Measurements from ENCODE around the gene ZNF335. TPM values are rescaled to one million over a fixed set of nuclear protein-coding genes. Genes with fewer than 3 reads are reported as not detected.

The ZNF335 gene
- total RNA-seq, 1 experiment from 2014 or later = 26.9 TPM

GRCh38 chr20:46010491-46011391 lies 38.7 kb upstream of the ZNF335 start:
- no peak for DNase-seq (ENCODE audit: unreplicated experiment)
- intact Hi-C loops (cut with micrococcal nuclease) = no loop called here
- Mint-ChIP-seq H3K36me3 (ENCODE audit: insufficient read depth, unreplicated experiment) (peaks cover 7% of the 10 kb centered on the region), H3K4me1 (ENCODE audit: insufficient read depth, unreplicated experiment) (no peaks in the 10 kb centered on the region), H3K4me3 (ENCODE audit: unreplicated experiment) (no peak overlapping the region), H3K27ac (ENCODE audit: low read depth, unreplicated experiment) (no peak overlapping the region), H3K9me3 (ENCODE audit: unreplicated experiment) (no peaks in the 10 kb centered on the region), H3K27me3 (ENCODE audit: insufficient read depth, unreplicated experiment) (peaks cover 17% of the 10 kb centered on the region)
- no peak for TF ChIP-seq CTCF (IDR thresholded peaks at IDR 0.05; ENCODE audit: unreplicated experiment)
- no TSS peak for BruUV-seq (replicated peaks)
- ChIA-PET CTCF (interaction anchor here (0.6 to 4.7 kb wide), 3 partner anchors 10 to 34 kb away, joined by 3 to 146 read pairs (median 61); no protein-coding TSS in a partner anchor), POLR2A (no interaction called here)

- ChIA-PET POLR2A (no interaction called here), CTCF (interaction anchor here (1.0 to 1.9 kb wide), 3 partner anchors 10 to 78 kb away, joined by 3 to 8 read pairs (median 4); no protein-coding TSS in a partner anchor)
- H3K27me3 Mint-ChIP-seq (ENCODE audit: insufficient read depth, unreplicated experiment) = peaks cover 17% of the 10 kb centered on the region
- H3K4me3 Mint-ChIP-seq (ENCODE audit: unreplicated experiment) = no peak overlapping the region
- BruUV-seq (replicated peaks) = no TSS peak
- DNase-seq (ENCODE audit: unreplicated experiment) = no peak
- TF ChIP-seq CTCF (IDR thresholded peaks at IDR 0.05; ENCODE audit: unreplicated experiment) = no peak
- intact Hi-C loops (cut with micrococcal nuclease) = no loop called here
- no peak overlapping the region for H3K27ac Mint-ChIP-seq (ENCODE audit: low read depth, unreplicated experiment)
- no peaks in the 10 kb centered on the region for H3K9me3 Mint-ChIP-seq (ENCODE audit: unreplicated experiment)
- H3K36me3 Mint-ChIP-seq (ENCODE audit: insufficient read depth, unreplicated experiment) = peaks cover 7% of the 10 kb centered on the region
- no peaks in the 10 kb centered on the region for H3K4me1 Mint-ChIP-seq (ENCODE audit: insufficient read depth, unreplicated experiment)
Measured at GRCh38 chr20:46009816-46010215, 37.8 kb upstream of the ZNF335 start.

- Mint-ChIP-seq H3K27me3 (ENCODE audit: insufficient read depth, unreplicated experiment) (peaks cover 17% of the 10 kb centered on the region), H3K9me3 (ENCODE audit: unreplicated experiment) (no peaks in the 10 kb centered on the region), H3K27ac (ENCODE audit: low read depth, unreplicated experiment) (no peak overlapping the region), H3K36me3 (ENCODE audit: insufficient read depth, unreplicated experiment) (peaks cover 7% of the 10 kb centered on the region), H3K4me3 (ENCODE audit: unreplicated experiment) (no peak overlapping the region), H3K4me1 (ENCODE audit: insufficient read depth, unreplicated experiment) (peaks cover 7% of the 10 kb centered on the region)
- no peak for TF ChIP-seq CTCF (IDR thresholded peaks at IDR 0.05; ENCODE audit: unreplicated experiment)
- no peak for DNase-seq (ENCODE audit: unreplicated experiment)
- intact Hi-C loops (cut with micrococcal nuclease) = no loop called here
- CTCF ChIA-PET = interaction anchor here (0.8 to 1.4 kb wide), 5 partner anchors 8 to 121 kb away, joined by 3 read pairs; no protein-coding TSS in a partner anchor
- POLR2A ChIA-PET = interaction anchor here (1.4 kb wide), 1 partner anchor 65 kb away, joined by 3 read pairs; no protein-coding TSS in a partner anchor
- BruUV-seq (replicated peaks) = no TSS peak
Measured at GRCh38 chr20:46007671-46008070, 35.7 kb upstream of the ZNF335 start.

GRCh38 chr20:46006964-46007363 lies 35.0 kb upstream of the ZNF335 start:
- POLR2A ChIA-PET = interaction anchor here (1.4 kb wide), 2 partner anchors 66 to 81 kb away, joined by 3 to 6 read pairs; no protein-coding TSS in a partner anchor

More at GRCh38 chr20:46006964-46007363, 35.0 kb upstream of the ZNF335 start:
- no peak overlapping the region for H3K27ac Mint-ChIP-seq (ENCODE audit: low read depth, unreplicated experiment)
- DNase-seq (ENCODE audit: unreplicated experiment) = no peak
- CTCF ChIA-PET = interaction anchor here (0.7 to 1.9 kb wide), 6 partner anchors 13 to 686 kb away, joined by 3 to 7 read pairs (median 3); no protein-coding TSS in a partner anchor
- peaks cover 15% of the 10 kb centered on the region for H3K27me3 Mint-ChIP-seq (ENCODE audit: insufficient read depth, unreplicated experiment)
- no peak for TF ChIP-seq CTCF (IDR thresholded peaks at IDR 0.05; ENCODE audit: unreplicated experiment)
- intact Hi-C loops (cut with micrococcal nuclease) = no loop called here
- H3K4me1 Mint-ChIP-seq (ENCODE audit: insufficient read depth, unreplicated experiment) = peaks cover 7% of the 10 kb centered on the region
- peaks cover 7% of the 10 kb centered on the region for H3K36me3 Mint-ChIP-seq (ENCODE audit: insufficient read depth, unreplicated experiment)
- H3K4me3 Mint-ChIP-seq (ENCODE audit: unreplicated experiment) = no peak overlapping the region
- no TSS peak for BruUV-seq (replicated peaks)
- no peaks in the 10 kb centered on the region for H3K9me3 Mint-ChIP-seq (ENCODE audit: unreplicated experiment)
